ENCODE data around the gene LRRC37A.
"Not testable (repeated sequence)": the region's sequence is repeated elsewhere in the genome, so short reads cannot be mapped to it uniquely, and the experiment has no call there.

- not testable (repeated sequence) for TF ChIP-seq CTCF (IDR thresholded peaks at IDR 0.05); POLR2AphosphoS5 (IDR thresholded peaks at IDR 0.05; ENCODE audit: insufficient read depth in 1 of 2, low read depth in 1 of 2)
These were observed 54.1 kb downstream of the LRRC37A start for GRCh38 chr17:46349060-46349459.

All from vagina (tissue), 2 donors.